HepG2 (cell line): ENCODE results near the gene C19orf18. TPM values are rescaled to one million over a fixed set of nuclear protein-coding genes. Genes with fewer than 3 reads are reported as not detected.
A peak's percentile ranks its signal among the peaks of the same experiment; 100 is the strongest.

Experiments
- ATAC-seq: fragments of 200-7000 bp; cut with Tn5 transposase; 3 replicates; pipeline ENCODE4 v1.9.1; 2020; ENCODE audit warnings: mild to moderate bottlenecking, moderate library complexity
- BruUV-seq: library from RNA; stranded (reverse); fragments of 400-500 nt; replicated peaks from 2 replicates; lab custom pipeline; 2021; lab: Mats Ljungman, UMichigan
- CTCF ChIA-PET: fragments of 300-600 bp; formaldehyde crosslinking; extraction: SDS; loops from one replicate; lab custom pipeline; 2021; ENCODE audit warnings: low total read pairs, inconsistent platforms, low intra/inter-chr PET ratio; lab: Yijun Ruan, JAX
- POLR2A ChIA-PET: fragments of 350-600 bp; sonication (Branson Sonifier 250); formaldehyde crosslinking; loops from one replicate; lab custom pipeline; 2020; ENCODE audit warnings: antibody characterized with exemption, inconsistent platforms; lab: Yijun Ruan, JAX
- DNase-seq: peaks from one replicate; pipeline ENCODE4 v3.0.0-alpha.2; 2015; ENCODE audit warnings: low spot score
- FAIRE-seq: peaks from 3 replicates; lab custom pipeline; 2011; peaks lifted over from hg19 to GRCh38; lab: Jason Lieb, UNC
- H2AFZ ChIP-seq: one replicate; pipeline ENCODE4 v1.6.1; 2011; ENCODE audit warnings: low read length, inconsistent platforms
- H3K27ac ChIP-seq: fragments of 300-600 bp; 3 replicates; pipeline ENCODE4 v1.8.0; 2011; ENCODE audit warnings: mixed run types, mild to moderate bottlenecking, mixed read lengths, low read length, inconsistent platforms; ENCODE audit not compliant: insufficient read depth; ENCODE audit errors: extremely low read length
- H3K27me3 ChIP-seq, 2 experiments: fragments of 200-600 bp in 1 of 2; 2 replicates in 1 of 2; 3 replicates in 1 of 2; pipeline versions ENCODE4 v1.6.0 to v1.8.0; 2011; ENCODE audit warnings: low read length in 2 of 2, mild to moderate bottlenecking in 2 of 2, moderate library complexity in 2 of 2, inconsistent platforms in 1 of 2; ENCODE audit not compliant: insufficient read depth in 2 of 2, control insufficient read depth in 1 of 2
- H3K36me3 ChIP-seq, 2 experiments: fragments of 200-600 bp in 1 of 2; replicated peaks in 1 of 2; 2 replicates in 1 of 2; 3 replicates in 1 of 2; pipeline versions ENCODE4 v1.5.1 to v1.8.0; 2011; ENCODE audit warnings: low read length in 2 of 2, inconsistent platforms in 1 of 2; ENCODE audit not compliant: insufficient read depth in 2 of 2, control insufficient read depth in 1 of 2
- H3K4me1 ChIP-seq: 2 replicates; pipeline ENCODE4 v1.5.1; 2012; ENCODE audit warnings: low read length, inconsistent platforms; ENCODE audit not compliant: insufficient read depth
- H3K4me2 ChIP-seq: 2 replicates; pipeline ENCODE4 v1.6.0; 2011; ENCODE audit warnings: low read depth, low read length, inconsistent platforms
- H3K4me3 ChIP-seq, 3 experiments: fragments of 200-600 bp in 1 of 3; sonication (generic), shearing (Covaris generic) in 1 of 3; replicated peaks in 1 of 3; 2 replicates each; pipeline ENCODE4 v1.5.1; 2011 to 2016; ENCODE audit warnings: low read length in 3 of 3, inconsistent platforms in 2 of 3, low read depth in 2 of 3, mild to moderate bottlenecking in 2 of 3, control low read depth in 1 of 3, mixed read lengths in 1 of 3; ENCODE audit not compliant: insufficient read depth in 1 of 3
- H3K79me2 ChIP-seq: one replicate; pipeline ENCODE4 v1.6.1; 2011; ENCODE audit warnings: low read length, inconsistent platforms; ENCODE audit not compliant: insufficient read depth
- H3K9ac ChIP-seq: 2 replicates; pipeline ENCODE4 v1.6.0; 2011; ENCODE audit warnings: mild to moderate bottlenecking, low read depth, low read length, inconsistent platforms; ENCODE audit not compliant: insufficient read depth
- H3K9me3 ChIP-seq: 2 replicates; pipeline ENCODE4 v1.5.1; 2012; ENCODE audit warnings: mild to moderate bottlenecking, low read length
- H4K20me1 ChIP-seq: 2 replicates; pipeline ENCODE4 v1.6.0; 2011; ENCODE audit warnings: inconsistent platforms, mild to moderate bottlenecking, low read length, moderate library complexity; ENCODE audit not compliant: insufficient read depth
- CHD4 ChIP-seq: fragments of 200-600 bp; sonication (generic); IDR thresholded peaks from 2 replicates; pipeline ENCODE4 v1.7.0; 2017; ENCODE audit warnings: mild to moderate bottlenecking, low read length, borderline replicate concordance
- MTA3 ChIP-seq: sonication (generic); formaldehyde crosslinking; IDR thresholded peaks from 2 replicates; pipeline ENCODE4 v1.4.0; 2020; ENCODE audit warnings: missing genetic modification reagents
- PITX1 ChIP-seq: sonication (generic); formaldehyde crosslinking; IDR thresholded peaks from 2 replicates; pipeline ENCODE4 v1.5.1; 2020; ENCODE audit warnings: mild to moderate bottlenecking, missing genetic modification reagents
- PLSCR1 ChIP-seq: sonication (generic); formaldehyde crosslinking; IDR thresholded peaks from 2 replicates; pipeline ENCODE4 v1.5.0; 2020; ENCODE audit warnings: missing genetic modification reagents, mild to moderate bottlenecking, borderline replicate concordance
- TEAD3 ChIP-seq: optimal IDR thresholded peaks from 2 replicates; pipeline ENCODE3; 2016; ENCODE audit warnings: borderline replicate concordance
- ZNF256 ChIP-seq: sonication (generic); formaldehyde crosslinking; conservative IDR thresholded peaks from 2 replicates; pipeline ENCODE4 v1.4.0; 2020; ENCODE audit warnings: missing genetic modification reagents
- ZNF382 ChIP-seq: sonication (generic); formaldehyde crosslinking; IDR thresholded peaks from 2 replicates; pipeline ENCODE4 v1.5.0; 2020; ENCODE audit warnings: missing genetic modification reagents, mild to moderate bottlenecking, borderline replicate concordance
- ZNF512B ChIP-seq: sonication (generic); formaldehyde crosslinking; IDR thresholded peaks from 2 replicates; pipeline ENCODE4 v1.5.1; 2020; ENCODE audit warnings: missing genetic modification reagents, mild to moderate bottlenecking, borderline replicate concordance
- ZNF564 ChIP-seq: sonication (generic); formaldehyde crosslinking; IDR thresholded peaks from 2 replicates; pipeline ENCODE4 v1.8.1; 2023; ENCODE audit warnings: mild to moderate bottlenecking, missing genetic modification reagents
- ZNF660 ChIP-seq: sonication (generic); formaldehyde crosslinking; IDR thresholded peaks from 2 replicates; pipeline ENCODE4 v1.5.1; 2020; ENCODE audit warnings: mild to moderate bottlenecking, low read depth, missing genetic modification reagents, borderline replicate concordance
- ZNF777 ChIP-seq: sonication (generic); formaldehyde crosslinking; IDR thresholded peaks from 2 replicates; pipeline ENCODE4 v1.4.0; 2020; ENCODE audit warnings: missing genetic modification reagents
- ZNF800 ChIP-seq: sonication (generic); formaldehyde crosslinking; IDR thresholded peaks from 2 replicates; pipeline ENCODE4 v1.4.0; 2020; ENCODE audit warnings: missing genetic modification reagents
- WGBS: methylation state at CpG from one replicate; pipeline ENCODE4 v1.1.6; 2017; ENCODE audit warnings: low lambda C conversion rate; 5-methylcytosine and 5-hydroxymethylcytosine counted together
- in situ Hi-C: cut with HindIII; loops from 2 replicates; pipeline ENCODE4 v1.10.0; 2017; ENCODE audit warnings: low pct_unique_long_range_greater_than_20kb; ENCODE audit not compliant: extremely low pct_ligation_motif_present
- intact Hi-C: fragments of 100-400 bp; cut with micrococcal nuclease; formaldehyde crosslinking; loops from one replicate; pipeline ENCODE4 v1.10.0; 2022; ENCODE audit not compliant: unreplicated experiment
- polyA plus RNA-seq, 8 experiments: library from polyadenylated mRNA; depleted of rRNA in 3 of 8; stranded (reverse) in 7 of 8; unstranded in 1 of 8; fragments of >200 nt; fragmentation: Illumina TruSeq in 4 of 8; extraction: Trizol in 4 of 8; gene quantifications; 2 replicates each; pipeline versions ENCODE4 v1.2.1 to v1.2.3, GENCODE V29; 2011 to 2016; ENCODE audit warnings: low read depth in 4 of 8, missing spikeins in 1 of 8, mixed read lengths in 1 of 8; ENCODE audit not compliant: insufficient read depth in 1 of 8
- total RNA-seq, 5 experiments: library from RNA; depleted of rRNA; stranded (reverse); fragments of >200 nt; fragmentation: Illumina TruSeq; extraction: Trizol; gene quantifications; 2 replicates each; pipeline ENCODE4 v1.2.3, GENCODE V29; 2016; ENCODE audit warnings: low read depth in 1 of 5
- TF ChIP-seq, protein P1 (sequence below): sonication (generic); formaldehyde crosslinking; conservative IDR thresholded peaks from 2 replicates; pipeline ENCODE4 v1.8.1; 2023; ENCODE audit warnings: missing genetic modification reagents
- TF ChIP-seq, protein P2 (sequence below): sonication (generic); formaldehyde crosslinking; IDR thresholded peaks from 2 replicates; pipeline ENCODE4 v1.8.1; 2022; ENCODE audit warnings: mild to moderate bottlenecking, missing genetic modification reagents

Gene C19orf18
- total and polyA plus RNA-seq, 2 of the 13 experiments (the other 11 are each of a cell fraction or from before 2014, with no cell fraction given), result 0.38 to 0.55 TPM

GRCh38 chr19:57947419-57948134 lies 26.8 kb downstream of the C19orf18 start, which contains the start of gene ZNF256:
Gene ZNF256 (minus strand): TSS chr19:57947706. CDS start chr19:57947474, 232 bp downstream.
- peak within 1 kb of the TSS; percentile 76 to 90 (median 88) for H3K4me3 ChIP-seq
- 44% methylated on average over 11 of the region's 54 CpGs for WGBS
- in situ Hi-C loops (no loop called here), intact Hi-C loops (loop anchor here (1.0 kb wide), 2 partner anchors 55 to 207 kb away; partner anchors contain the start of gene ZNF606)
- H4K20me1 ChIP-seq, result no peaks in the 10 kb centered on the region
- peaks cover 36% of the 10 kb centered on the region for H3K9me3 ChIP-seq
- peak within 1 kb of the TSS; percentile 90 for H3K4me2 ChIP-seq
- H3K9ac ChIP-seq, result peak within 1 kb of the TSS; percentile 84
- H2AFZ ChIP-seq, result no peak within 1 kb of the TSS
- ChIA-PET CTCF (interaction anchor here (1.3 kb wide), 1 partner anchor 208 kb away, joined by 7 read pairs; no protein-coding TSS in a partner anchor), POLR2A (interaction anchor here (0.8 to 2.0 kb wide), 2 partner anchors 55 to 201 kb away, joined by 3 to 5 read pairs; partner anchors contain the start of genes ZNF606 and ZNF776)
- DNase-seq (peak; percentile 93), FAIRE-seq (peak; percentile 90), ATAC-seq (peak; percentile 99)
- peaks cover 21% of the 10 kb centered on the region for H3K79me2 ChIP-seq
- peaks cover 2 to 13% of the 10 kb centered on the region in 2 experiments; a peak in 3 of 5 replicates for H3K36me3 ChIP-seq
- peaks cover 15% of the 10 kb centered on the region for H3K4me1 ChIP-seq
- no TSS peak for BruUV-seq
- no peaks in the 10 kb centered on the region; a peak in 1 of 5 replicates for H3K27me3 ChIP-seq
- peak within 1 kb of the TSS; percentile 60 for H3K27ac ChIP-seq
- TF ChIP-seq ZNF564 (no peak), CHD4 (peak; percentile 38; the same call in 1 of the 2 replicates), ZNF256 (CRISPR knock-in tag) (0 out of 2 replicates have a peak, but pooled peaks have one; percentile 17), PLSCR1 (CRISPR knock-in tag) (no peak), ZNF800 (CRISPR knock-in tag) (0 out of 2 replicates have a peak, but pooled peaks have one; percentile 47), ZNF777 (CRISPR knock-in tag) (peak; percentile 48; the same call in 1 of the 2 replicates), ZNF512B (no peak), ZNF660 (CRISPR knock-in tag) (no peak), PITX1 (CRISPR knock-in tag) (no peak), TEAD3 (CRISPR knock-in tag) (no peak), MTA3 (CRISPR knock-in tag) (no peak), ZNF382 (CRISPR knock-in tag) (no peak)
- TF ChIP-seq, protein P1, sequence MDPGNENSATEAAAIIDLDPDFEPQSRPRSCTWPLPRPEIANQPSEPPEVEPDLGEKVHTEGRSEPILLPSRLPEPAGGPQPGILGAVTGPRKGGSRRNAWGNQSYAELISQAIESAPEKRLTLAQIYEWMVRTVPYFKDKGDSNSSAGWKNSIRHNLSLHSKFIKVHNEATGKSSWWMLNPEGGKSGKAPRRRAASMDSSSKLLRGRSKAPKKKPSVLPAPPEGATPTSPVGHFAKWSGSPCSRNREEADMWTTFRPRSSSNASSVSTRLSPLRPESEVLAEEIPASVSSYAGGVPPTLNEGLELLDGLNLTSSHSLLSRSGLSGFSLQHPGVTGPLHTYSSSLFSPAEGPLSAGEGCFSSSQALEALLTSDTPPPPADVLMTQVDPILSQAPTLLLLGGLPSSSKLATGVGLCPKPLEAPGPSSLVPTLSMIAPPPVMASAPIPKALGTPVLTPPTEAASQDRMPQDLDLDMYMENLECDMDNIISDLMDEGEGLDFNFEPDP (CRISPR knock-in tag), result no peak
- TF ChIP-seq, protein P2, sequence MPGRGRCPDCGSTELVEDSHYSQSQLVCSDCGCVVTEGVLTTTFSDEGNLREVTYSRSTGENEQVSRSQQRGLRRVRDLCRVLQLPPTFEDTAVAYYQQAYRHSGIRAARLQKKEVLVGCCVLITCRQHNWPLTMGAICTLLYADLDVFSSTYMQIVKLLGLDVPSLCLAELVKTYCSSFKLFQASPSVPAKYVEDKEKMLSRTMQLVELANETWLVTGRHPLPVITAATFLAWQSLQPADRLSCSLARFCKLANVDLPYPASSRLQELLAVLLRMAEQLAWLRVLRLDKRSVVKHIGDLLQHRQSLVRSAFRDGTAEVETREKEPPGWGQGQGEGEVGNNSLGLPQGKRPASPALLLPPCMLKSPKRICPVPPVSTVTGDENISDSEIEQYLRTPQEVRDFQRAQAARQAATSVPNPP (CRISPR knock-in tag), result peak; percentile 36; the same call in 1 of the 2 replicates
